Measurements from ENCODE around the gene SLC37A1.

Gene SLC37A1

GRCh38 chr21:42579456-42580075, 65.9 kb downstream of the SLC37A1 start:
- no peak for DNase-seq (ENCODE audit: low read depth)

- DNase-seq (ENCODE audit: low read depth), result no peak
Observed at GRCh38 chr21:42580076-42580792, 66.6 kb downstream of the SLC37A1 start.

- DNase-seq (ENCODE audit: low read depth), result no peak
Observed at GRCh38 chr21:42580793-42581321, 67.2 kb downstream of the SLC37A1 start.

- DNase-seq (ENCODE audit: low read depth), result no peak
Observed at GRCh38 chr21:42581336-42581992, 67.8 kb downstream of the SLC37A1 start.

- DNase-seq (ENCODE audit: low read depth), result no peak
Observed at GRCh38 chr21:42581993-42582786, 68.5 kb downstream of the SLC37A1 start.

GRCh38 chr21:42582787-42583476, 69.3 kb downstream of the SLC37A1 start:
- DNase-seq (ENCODE audit: low read depth), result no peak

- DNase-seq (ENCODE audit: low read depth), result no peak
Observed at GRCh38 chr21:42583477-42584295, 70.0 kb downstream of the SLC37A1 start.

GRCh38 chr21:42584296-42584641, 70.6 kb downstream of the SLC37A1 start:
- no peak for DNase-seq (ENCODE audit: low read depth)

GRCh38 chr21:42585881-42586280, 72.2 kb downstream of the SLC37A1 start:
- DNase-seq (ENCODE audit: low read depth), result no peak

GRCh38 chr21:42586406-42586805, 72.8 kb downstream of the SLC37A1 start:
- DNase-seq (ENCODE audit: low read depth), result no peak

- no peak for DNase-seq (ENCODE audit: low read depth)
Observed at GRCh38 chr21:42587036-42587435, 73.4 kb downstream of the SLC37A1 start.

- no peak for DNase-seq (ENCODE audit: low read depth)
Observed at GRCh38 chr21:42590431-42591131, 76.9 kb downstream of the SLC37A1 start.

- DNase-seq (ENCODE audit: low read depth), result no peak
Observed at GRCh38 chr21:42591170-42591869, 77.7 kb downstream of the SLC37A1 start.

GRCh38 chr21:42592156-42592820, 78.6 kb downstream of the SLC37A1 start:
- DNase-seq (ENCODE audit: low read depth), result no peak

- DNase-seq (ENCODE audit: low read depth), result no peak
Observed at GRCh38 chr21:42593007-42593814, 79.6 kb downstream of the SLC37A1 start.

GRCh38 chr21:42594616-42595282, 81.1 kb downstream of the SLC37A1 start:
- no peak for DNase-seq (ENCODE audit: low read depth)
